Heart right ventricle (tissue), 16 donors: ENCODE results near the gene LONRF3. TPM values are rescaled to one million over a fixed set of nuclear protein-coding genes. Genes with fewer than 3 reads are reported as not detected.
A peak's percentile ranks its signal among the peaks of the same experiment; 100 is the strongest.

Experiments used
- ATAC-seq, 8 donors: fragments of 200-7000 bp; cut with Tn5 transposase; one replicate each; pipeline ENCODE4 v1.9.1; 2020; ENCODE audit warnings: mild to moderate bottlenecking in 8 of 8, moderate library complexity in 8 of 8, moderate number of reproducible peaks in 1 of 8
- DNase-seq, 2 donors: peaks; one replicate each; pipeline ENCODE4 v3.0.0-alpha.2; 2020
- H3K27ac ChIP-seq, 10 donors: fragments of 200-600 bp; sonication (generic) in 2 of 10; one replicate each; pipeline versions ENCODE4 v1.5.0 to v1.8.0; 2020 to 2022; ENCODE audit warnings: mild to moderate bottlenecking in 3 of 10
- H3K27me3 ChIP-seq, 7 donors: fragments of 200-600 bp; one replicate each; pipeline ENCODE4 v1.8.0; 2021 to 2022; ENCODE audit warnings: mild to moderate bottlenecking in 2 of 7
- H3K36me3 ChIP-seq, 9 donors: fragments of 200-600 bp; sonication (generic) in 1 of 9; one replicate each; pipeline versions ENCODE4 v1.5.0 to v1.8.0; 2020 to 2022; ENCODE audit warnings: mild to moderate bottlenecking in 2 of 9
- H3K4me1 ChIP-seq, 9 donors: fragments of 200-600 bp; sonication (generic) in 1 of 9; one replicate each; pipeline versions ENCODE4 v1.5.0 to v1.8.0; 2020 to 2022; ENCODE audit warnings: mild to moderate bottlenecking in 4 of 9
- H3K4me3 ChIP-seq, 10 donors: fragments of 200-600 bp; sonication (generic) in 2 of 10; one replicate each; pipeline versions ENCODE4 v1.5.0 to v1.8.0; 2020 to 2022; ENCODE audit warnings: mild to moderate bottlenecking in 7 of 10, moderate library complexity in 2 of 10
- H3K9me3 ChIP-seq, 11 donors: fragments of 200-600 bp in 10 of 11; sonication (generic) in 2 of 11; one replicate each; pipeline versions ENCODE4 v1.5.0 to v1.8.0; 2013 to 2022; ENCODE audit warnings: mild to moderate bottlenecking in 2 of 11, control low read depth in 1 of 11, moderate library complexity in 1 of 11
- CTCF ChIP-seq, 9 donors: fragments of 200-600 bp; sonication (generic) in 2 of 9; IDR thresholded peaks; one replicate each; pipeline versions ENCODE4 v1.5.0 to v1.8.0; 2021 to 2022; ENCODE audit warnings: antibody characterized with exemption in 9 of 9, mild to moderate bottlenecking in 5 of 9, moderate library complexity in 1 of 9
- WGBS, 2 donors: extraction: QIAGEN DNeasy Blood & Tissue Kit; methylation state at CpG; one replicate each; pipeline ENCODE4 v1.1.7; 2013; ENCODE audit warnings: inconsistent platforms in 1 of 2; 5-methylcytosine and 5-hydroxymethylcytosine counted together
- intact Hi-C, 10 donors: fragments of 100-400 bp; cut with DNase I; formaldehyde crosslinking; loops; one replicate each; pipeline versions ENCODE4 v1.11.1 to v1.14.2; 2022
- polyA plus RNA-seq, 2 donors: library from polyadenylated mRNA; stranded (reverse); fragments of 200-250 nt; gene quantifications; one replicate each; pipeline ENCODE4 v1.2.3, GENCODE V29; 2013
- total RNA-seq, 10 donors: library from RNA; stranded (reverse); fragmentation: NEBNext Ultra II Directional in 3 of 10; extraction: Animal tissue kit (Norgen Biotek cat#: 25700) in 3 of 10; gene quantifications; one replicate each; pipeline versions ENCODE4 v1.2.1 to v1.2.4, GENCODE V29; 2021 to 2023
- donor health status: Arrhythmogenic right ventricular cardiomyopathy.
- donor health status: ischemic (EF 13 %, LVEDD 7.1; RV severe dilation, severe dysfunction).
- donor health status: healthy with polysubstance abuse.
- donor health status: DM: no; HTN: yes; CAD: no.
- donor health status: DM: no; HTN: no; CAD: no.
- donor health status: ischemic (EF 25% LVEDD 6.9; RV normal size, moderate dysfunction).
- donor health status: ischemic (EF 25% LVEDD 5.7; RV mildly dilated, moderate dysfunction).
- donor health status: healthy.
- donor health status: DM: yes; HTN: yes; CAD: no.
- donor health status: Ischemic cardiomyopathy.
- donor health status: ischemic (EF 35%, LVEDD 5.7; RV mildly dilated, moderate dysfunction).
- donor health status: nonischemic (EF 11% LVEDD 7.7; RV severe dilation, severe dysfunction).
- donor health status: DM: yes; HTN: yes; CAD: no.
- donor health status: PGD.
- donor health status: ischemic (EF 29% LVEDD 5.4; RV normal size, mild dysfunction).
- donor health status: nonischemic (EF 23%, LVEDD 6.1; RV moderate dilation, normal function).

The LONRF3 gene
- total and polyA plus RNA-seq, 12 donors, result 0.43 to 6.1 (median 1.3) TPM

GRCh38 chrX:118971552-118971951 lies 2.9 kb upstream of the LONRF3 start:
- 60 to 64% methylated on average over 3 of the region's 3 CpGs for WGBS, 2 donors
- Histone ChIP-seq H3K27ac (no peak overlapping the region), H3K4me1 (peaks cover 0 to 13% (median 6%) of the 10 kb centered on the region in 9 donors), H3K4me3 (no peak overlapping the region), H3K36me3 (no peaks in the 10 kb centered on the region), H3K27me3 (peaks cover 0 to 41% (median 0%) of the 10 kb centered on the region in 7 donors), H3K9me3 (peaks cover 0 to 7% (median 0%) of the 10 kb centered on the region in 11 donors)
- TF ChIP-seq CTCF (IDR thresholded peaks at IDR 0.05), result no peak
- DNase-seq (no peak), ATAC-seq (no peak)
- intact Hi-C loops, result no loop called here

- intact Hi-C loops, result no loop called here
- Histone ChIP-seq H3K4me1 (peaks cover 0 to 19% (median 6%) of the 10 kb centered on the region in 9 donors), H3K27ac (no peak overlapping the region), H3K27me3 (peaks cover 0 to 41% (median 0%) of the 10 kb centered on the region in 7 donors), H3K36me3 (no peaks in the 10 kb centered on the region), H3K9me3 (peaks cover 0 to 7% (median 0%) of the 10 kb centered on the region in 11 donors), H3K4me3 (peak overlapping the region; percentile 14 to 66 (median 60))
- TF ChIP-seq CTCF (IDR thresholded peaks at IDR 0.05), result no peak
- peak in 1 of 2 donors; percentile 18 for DNase-seq
- 5% methylated on average over 27 to 43 of the region's 43 CpGs for WGBS, 2 donors
- peak in 4 of 8 donors; percentile 5 to 40 (median 20) for ATAC-seq
Measured at GRCh38 chrX:118973389-118974087, 880 bp upstream of the LONRF3 start.

GRCh38 chrX:118974908-118975671 lies 672 bp downstream of the LONRF3 start:
- H3K4me3 ChIP-seq, result peak overlapping the region; percentile 30 to 66 (median 60)
- intact Hi-C loops, result no loop called here
- no peaks in the 10 kb centered on the region for H3K36me3 ChIP-seq
- peaks cover 0 to 19% (median 6%) of the 10 kb centered on the region in 9 donors for H3K4me1 ChIP-seq
- peak overlapping the region in 9 of 10 donors; percentile 61 to 75 (median 66) for H3K27ac ChIP-seq
- DNase-seq, result peak in 1 of 2 donors; percentile 32
- TF ChIP-seq CTCF (IDR thresholded peaks at IDR 0.05), result no peak
- peaks cover 0 to 7% (median 0%) of the 10 kb centered on the region in 11 donors for H3K9me3 ChIP-seq
- 1% methylated on average over 52 to 80 of the region's 82 CpGs for WGBS, 2 donors
- peaks cover 0 to 41% (median 0%) of the 10 kb centered on the region in 7 donors for H3K27me3 ChIP-seq
- ATAC-seq, result peak; percentile 12 to 47 (median 18)

- H3K4me3 ChIP-seq, result peak overlapping the region; percentile 30 to 66 (median 60)
Measured at GRCh38 chrX:118975831-118976598, 1.6 kb downstream of the LONRF3 start.

More at GRCh38 chrX:118975831-118976598, 1.6 kb downstream of the LONRF3 start:
- DNase-seq (peak; percentile 58 to 74), ATAC-seq (peak; percentile 59 to 84 (median 75))
- intact Hi-C loops, result no loop called here
- Histone ChIP-seq H3K9me3 (peaks cover 0 to 7% (median 0%) of the 10 kb centered on the region in 11 donors), H3K4me1 (peaks cover 0 to 19% (median 6%) of the 10 kb centered on the region in 9 donors), H3K36me3 (no peaks in the 10 kb centered on the region), H3K27me3 (peaks cover 0 to 38% (median 0%) of the 10 kb centered on the region in 7 donors), H3K27ac (peak overlapping the region in 7 of 10 donors; percentile 61 to 75 (median 73))
- WGBS, 2 donors, result 1% methylated on average over 34 to 64 of the region's 64 CpGs
- no peak for TF ChIP-seq CTCF (IDR thresholded peaks at IDR 0.05)
